GM21737 (cell line): ENCODE data around the gene IL17D.

Experiments used
- ATAC-seq: cut with Tn5 transposase; IDR thresholded peaks from one replicate; pipeline ENCODE4 v1.9.1; 2021; ENCODE audit warnings: mild to moderate bottlenecking, moderate library complexity; ENCODE audit not compliant: unreplicated experiment

Gene IL17D

GRCh38 chr13:20686863-20687579 is 16.5 kb upstream of the IL17D start:
- ATAC-seq = no peak

DNA sequence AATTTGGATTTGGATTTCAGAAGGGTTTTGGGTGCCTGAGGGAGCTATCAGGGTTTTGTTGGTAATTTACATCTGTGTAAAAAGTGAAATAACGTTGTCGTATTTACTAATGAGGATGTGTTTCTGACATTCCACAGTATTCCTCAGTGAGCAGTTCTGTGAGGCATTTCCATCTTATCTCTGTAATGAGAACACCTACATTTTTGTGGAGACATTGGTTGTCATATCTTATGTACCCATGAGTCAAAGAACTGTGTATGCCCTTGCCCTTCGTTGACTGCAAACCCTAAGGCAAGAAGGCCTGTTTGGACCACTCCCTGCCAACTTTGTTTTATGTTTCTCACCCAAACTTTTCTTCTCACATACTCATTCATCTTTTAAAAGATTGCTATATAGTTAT is 14.2 kb upstream of the IL17D start:
- no peak for ATAC-seq

GRCh38 chr13:20691616-20692015 is 11.9 kb upstream of the IL17D start:
- no peak for ATAC-seq

DNA sequence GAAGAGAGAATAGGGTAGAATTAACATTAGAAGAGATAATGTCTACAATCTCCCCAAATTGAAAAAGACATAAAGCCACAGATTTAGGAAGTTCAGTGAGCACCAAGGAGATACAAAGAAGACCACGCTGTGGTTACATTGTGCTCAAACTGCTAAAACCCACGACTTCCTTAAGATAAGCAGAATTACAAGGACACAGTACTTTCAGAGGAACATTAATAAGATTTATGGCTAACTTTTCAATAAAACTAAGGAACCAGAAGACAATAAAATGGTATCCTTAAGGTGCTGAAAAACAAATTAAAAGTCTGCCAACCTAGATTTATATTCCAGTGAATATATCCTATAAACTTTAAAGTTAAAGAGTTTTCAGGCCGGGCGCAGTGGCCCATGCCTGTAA is 7.4 kb upstream of the IL17D start:
- no peak for ATAC-seq

DNA sequence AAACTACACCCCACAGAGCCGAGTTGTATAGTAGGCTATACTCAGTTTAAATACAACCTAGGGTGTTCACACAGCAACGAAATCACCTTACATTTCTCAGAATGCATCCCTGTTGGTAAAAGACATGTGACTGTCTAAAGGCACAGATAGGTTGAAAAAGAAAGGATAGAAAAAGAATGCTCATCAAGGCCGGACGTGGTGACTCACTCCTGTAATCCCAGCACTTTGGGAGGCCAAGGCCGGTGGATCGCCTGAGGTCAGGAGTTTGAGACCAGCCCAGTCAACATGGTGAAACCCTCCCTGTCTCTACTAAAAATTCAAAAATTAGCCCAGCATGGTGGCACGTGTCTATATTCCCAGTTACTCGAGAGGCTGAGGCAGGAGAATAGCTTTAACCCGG is 3.8 kb upstream of the IL17D start:
- no peak for ATAC-seq

- ATAC-seq = no peak
Observed at GRCh38 chr13:20700288-20700687, 3.2 kb upstream of the IL17D start.

DNA sequence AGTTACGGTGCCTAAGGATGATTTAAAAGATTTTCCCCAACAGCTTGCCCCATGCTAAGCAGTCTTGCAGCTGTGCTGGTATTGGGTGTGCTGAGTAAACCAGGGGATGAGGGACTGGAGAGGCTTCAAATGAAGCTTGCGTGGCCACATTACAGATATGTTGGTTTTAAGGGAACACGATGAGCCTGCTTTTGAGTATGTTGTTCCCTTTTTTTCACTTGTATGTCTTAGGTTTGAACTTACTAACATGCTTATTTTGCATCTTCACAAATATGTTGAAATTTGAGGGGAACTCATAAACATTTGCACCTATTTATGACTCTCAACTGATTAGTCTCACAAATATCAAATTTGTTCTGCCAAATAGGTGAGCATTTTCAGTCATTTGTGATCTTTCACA is 2.0 kb upstream of the IL17D start:
- no peak for ATAC-seq

GRCh38 chr13:20702530-20702914 is 977 bp upstream of the IL17D start:
- ATAC-seq = no peak

GRCh38 chr13:20703780-20704458 is 420 bp downstream of the IL17D start:
- peak; percentile 92 for ATAC-seq

DNA sequence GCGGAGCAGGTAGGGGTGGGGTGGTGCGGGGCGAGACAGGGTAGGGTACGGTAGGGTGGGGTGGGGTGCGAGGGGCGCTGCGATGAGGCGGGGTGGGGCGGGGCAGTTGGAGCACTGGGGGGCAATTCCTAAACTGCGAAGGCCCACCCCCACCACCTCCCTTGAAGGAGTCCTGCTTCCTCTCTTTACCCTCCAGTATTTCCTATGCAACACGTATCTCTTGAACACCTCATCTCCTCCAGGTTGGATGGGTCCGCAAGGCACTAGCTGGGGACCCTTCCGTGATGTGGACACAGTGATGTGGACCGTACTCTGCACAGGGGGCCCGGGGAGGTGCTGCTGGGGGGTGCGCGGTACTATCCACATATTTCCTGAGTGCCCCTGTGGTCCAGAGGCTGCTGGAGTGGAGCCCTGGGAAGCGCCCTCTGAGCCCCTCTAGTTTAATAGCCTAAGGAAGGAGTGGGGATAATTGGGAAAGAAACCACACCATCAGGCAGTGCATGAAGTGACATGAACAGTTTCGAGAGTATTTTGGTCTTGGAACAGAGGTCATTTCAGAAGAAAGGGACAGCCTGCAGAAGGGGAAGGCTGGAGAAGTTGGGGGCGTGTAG is 1.1 kb downstream of the IL17D start:
- no peak for ATAC-seq

GRCh38 chr13:20706661-20707060 is 3.2 kb downstream of the IL17D start:
- ATAC-seq = no peak

DNA sequence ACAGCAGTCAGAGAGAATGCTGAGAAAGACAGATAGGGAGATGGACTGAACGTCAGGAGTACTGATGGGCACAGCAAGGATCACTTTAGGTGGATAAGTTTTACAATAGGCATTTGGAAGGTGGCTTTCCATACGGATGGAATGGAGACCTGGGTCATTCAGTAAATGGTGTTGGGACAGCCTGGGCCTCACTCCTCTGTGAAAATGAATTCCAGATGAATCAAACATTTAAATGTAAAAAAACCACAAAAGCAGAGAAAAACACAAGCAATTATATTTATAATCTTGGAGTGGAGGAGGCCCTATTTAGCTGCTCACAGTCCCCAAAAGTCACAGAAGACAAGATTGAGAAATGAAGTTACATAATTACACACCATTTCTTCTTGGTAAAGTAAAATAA is 4.7 kb downstream of the IL17D start:
- no peak for ATAC-seq

- no peak for ATAC-seq
Observed at GRCh38 chr13:20709369-20709768, 5.9 kb downstream of the IL17D start.

- ATAC-seq = no peak
Observed at GRCh38 chr13:20709782-20710181, 6.3 kb downstream of the IL17D start.

- ATAC-seq = no peak
Observed at GRCh38 chr13:20711301-20712044, 8.0 kb downstream of the IL17D start.

- ATAC-seq = no peak
Observed at GRCh38 chr13:20713014-20713376, 9.5 kb downstream of the IL17D start.

GRCh38 chr13:20713751-20714150 is 10.3 kb downstream of the IL17D start:
- ATAC-seq = no peak

DNA sequence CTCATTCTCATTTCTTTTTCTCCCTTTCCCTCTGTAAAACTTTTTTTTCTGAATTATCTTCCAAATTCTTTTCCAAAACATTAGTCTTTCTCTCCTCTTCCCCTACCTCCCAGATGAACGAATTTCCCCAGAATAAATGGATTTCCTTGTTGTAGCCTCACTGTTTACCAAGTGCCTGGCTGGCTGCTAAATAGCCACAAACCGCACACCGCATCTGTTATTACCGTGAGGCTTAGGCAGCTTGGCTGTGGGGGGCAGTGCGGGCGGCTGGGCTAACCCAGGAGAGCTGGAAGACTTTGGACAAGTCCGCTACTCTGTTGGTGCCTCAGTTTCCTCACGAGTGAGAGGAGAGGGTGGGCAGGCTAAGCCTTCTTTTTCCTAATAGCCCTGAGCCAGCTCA is 10.7 kb downstream of the IL17D start:
- no peak for ATAC-seq

- ATAC-seq = no peak
Observed at GRCh38 chr13:20714563-20715329, 11.2 kb downstream of the IL17D start.

DNA sequence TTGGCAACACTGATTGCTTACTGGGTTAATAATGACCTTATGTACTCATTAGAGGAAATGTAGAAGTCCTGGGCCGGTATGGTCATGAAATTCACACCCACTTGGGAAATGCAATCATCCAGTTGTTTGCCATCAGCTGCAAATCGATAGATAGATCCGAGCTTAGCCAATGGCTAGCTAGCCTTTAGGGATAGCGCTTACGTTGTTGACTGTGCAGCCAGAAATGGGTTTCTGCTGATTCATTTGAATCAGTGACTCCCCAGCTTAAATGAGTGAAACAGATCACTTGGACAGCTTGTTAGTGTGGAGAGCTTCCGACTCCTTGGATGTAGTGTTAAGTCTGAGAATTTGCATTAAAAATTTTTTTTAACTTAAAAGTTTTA is 11.8 kb downstream of the IL17D start:
- ATAC-seq = no peak

- no peak for ATAC-seq
Observed at GRCh38 chr13:20716951-20717350, 13.5 kb downstream of the IL17D start.
